ENCODE data around the gene E2F2.

The E2F2 gene

GRCh38 chr1:23530747-23531561 lies at the start of gene E2F2:
TSS of gene E2F2 (minus strand) at chr1:23531233. CDS start at chr1:23530793, 440 bp downstream.
- peak; percentile 55 to 60 for DNase-seq (ENCODE audit: low read depth in 2 of 2)

DNA sequence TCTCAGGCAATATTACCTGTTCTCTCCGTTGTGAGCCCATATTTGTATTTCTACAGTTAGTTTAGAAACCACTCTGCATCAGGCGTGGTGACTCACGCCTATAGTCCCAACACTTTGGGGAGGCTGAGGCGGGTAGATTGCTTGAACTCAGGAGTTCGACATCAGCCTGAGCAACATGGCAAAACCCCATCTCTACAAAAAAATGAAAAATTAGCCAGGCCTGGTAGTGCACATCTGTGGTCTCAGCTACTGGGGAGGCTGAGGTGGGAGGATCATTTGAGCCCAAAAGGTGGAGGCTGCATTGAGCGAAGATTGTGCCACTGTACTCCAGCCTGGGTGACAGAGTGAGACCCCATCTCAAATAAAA lies 47.9 kb upstream of the E2F2 start:
- DNase-seq (ENCODE audit: low read depth in 2 of 2) = no peak

GRCh38 chr1:23578311-23578996 lies 47.4 kb upstream of the E2F2 start:
- DNase-seq (ENCODE audit: low read depth in 2 of 2) = no peak

- DNase-seq (ENCODE audit: low read depth in 2 of 2) = no peak
Observed at GRCh38 chr1:23577056-23578004, 46.3 kb upstream of the E2F2 start.

DNA sequence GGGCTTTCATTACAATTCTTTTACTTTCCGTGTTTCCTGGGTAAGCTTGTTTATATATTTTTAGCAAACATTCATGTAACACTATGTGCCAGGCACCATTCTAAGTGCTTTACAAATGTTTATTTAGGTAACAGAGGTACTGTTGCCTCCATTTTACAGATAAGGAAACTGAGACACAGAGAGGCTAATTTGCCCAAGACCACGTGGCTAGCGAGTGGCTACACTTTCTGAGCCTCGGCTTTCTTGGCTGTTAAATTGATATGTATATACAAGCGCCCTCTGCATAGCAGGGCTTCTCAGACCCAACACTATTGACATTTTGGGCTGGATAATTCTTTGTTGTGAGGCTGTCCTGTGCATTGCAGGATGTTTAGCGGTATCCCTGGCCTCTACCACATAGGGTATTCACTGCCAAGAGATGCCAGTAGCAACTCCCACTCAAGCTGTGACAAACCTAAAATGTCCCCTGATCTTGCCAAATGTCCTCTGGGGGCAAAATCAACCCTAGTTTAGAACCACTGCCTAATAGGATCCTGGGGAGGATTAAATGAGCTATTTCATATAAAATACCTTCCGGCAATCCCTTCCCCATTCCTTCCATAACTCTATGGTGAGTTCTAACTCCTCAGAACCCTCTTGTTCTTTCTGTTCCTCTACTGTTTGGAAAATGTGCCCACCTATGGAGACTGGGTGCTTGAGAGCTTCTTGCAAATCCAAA lies 45.5 kb upstream of the E2F2 start:
- DNase-seq (ENCODE audit: low read depth in 2 of 2) = no peak

DNA sequence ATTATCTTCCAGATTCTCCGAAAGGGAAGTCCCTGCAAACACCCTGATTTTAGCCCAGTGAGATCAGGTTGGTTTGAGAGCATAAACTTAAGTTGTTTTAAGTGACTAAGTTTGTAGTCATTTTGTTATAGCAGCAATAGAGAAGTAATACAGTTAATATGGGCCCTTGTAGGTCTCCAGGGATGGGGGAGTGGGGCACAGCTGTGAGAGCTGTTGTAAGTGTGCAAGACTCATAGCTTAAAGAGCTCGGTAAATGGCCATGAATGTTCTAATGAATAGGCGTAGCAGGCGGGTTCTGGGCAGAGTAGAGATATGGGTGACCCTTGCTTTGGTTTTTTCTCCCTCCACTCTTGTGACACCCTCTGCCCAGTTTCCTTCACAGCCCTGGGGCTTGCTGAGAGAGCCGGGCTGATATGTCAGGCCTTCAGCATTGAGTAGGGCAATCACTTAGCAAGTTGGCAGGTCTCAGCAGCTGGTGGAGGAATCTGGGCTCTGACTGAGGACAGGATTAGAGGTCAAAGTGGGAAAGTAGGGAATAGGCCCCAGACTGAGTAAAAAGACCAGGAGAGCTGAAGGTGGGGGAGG lies 44.3 kb upstream of the E2F2 start:
- no peak for DNase-seq (ENCODE audit: low read depth in 2 of 2)

GRCh38 chr1:23574265-23574754 lies 43.3 kb upstream of the E2F2 start:
- no peak for DNase-seq (ENCODE audit: low read depth in 2 of 2)

DNA sequence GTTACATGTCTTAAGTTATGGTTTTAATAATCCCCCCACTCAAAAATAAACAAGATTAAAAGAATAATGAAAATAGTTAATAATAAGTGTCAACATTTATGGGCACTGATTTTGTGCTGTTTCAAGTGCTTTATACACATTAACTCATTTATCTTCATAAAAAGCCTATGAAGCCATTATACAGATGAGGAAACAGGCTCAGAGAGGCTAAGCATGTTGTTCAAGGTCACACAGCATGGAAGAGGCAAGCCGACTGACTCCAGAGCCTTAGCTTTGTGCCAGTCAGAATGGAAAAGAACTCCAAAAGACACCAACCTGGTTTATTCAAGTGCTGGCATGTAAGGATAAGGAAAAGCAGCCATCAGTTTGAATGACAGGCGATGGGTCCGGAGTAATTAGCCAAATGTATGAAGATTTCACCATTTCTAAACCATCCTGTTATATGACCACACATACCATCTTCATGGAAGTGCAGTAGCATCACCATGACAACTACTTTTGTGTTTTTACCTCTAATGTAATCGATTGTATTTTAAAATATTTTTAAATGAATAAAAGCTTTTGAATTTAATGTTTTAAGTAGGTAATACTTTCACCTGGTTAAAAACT lies 42.6 kb upstream of the E2F2 start:
- DNase-seq (ENCODE audit: low read depth in 2 of 2) = no peak

DNA sequence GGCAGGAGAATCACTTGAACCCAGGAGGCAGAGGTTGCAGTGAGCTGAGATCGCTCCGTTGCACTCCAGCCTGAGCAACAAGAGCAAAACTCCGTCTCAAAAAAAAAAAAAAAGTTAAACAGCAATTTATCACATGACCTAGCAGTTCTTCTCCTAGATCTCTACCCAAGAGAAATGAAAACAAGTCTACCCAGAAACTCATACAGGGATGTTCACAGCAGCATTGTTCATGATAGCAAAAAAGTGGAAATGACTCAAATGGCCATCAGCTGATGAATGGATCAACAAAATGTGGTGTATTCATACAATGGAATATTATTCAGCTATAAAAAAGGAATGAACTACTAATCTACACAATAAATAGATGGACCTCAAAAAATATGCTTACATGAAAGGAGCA lies 40.4 kb upstream of the E2F2 start:
- no peak for DNase-seq (ENCODE audit: low read depth in 2 of 2)

DNA sequence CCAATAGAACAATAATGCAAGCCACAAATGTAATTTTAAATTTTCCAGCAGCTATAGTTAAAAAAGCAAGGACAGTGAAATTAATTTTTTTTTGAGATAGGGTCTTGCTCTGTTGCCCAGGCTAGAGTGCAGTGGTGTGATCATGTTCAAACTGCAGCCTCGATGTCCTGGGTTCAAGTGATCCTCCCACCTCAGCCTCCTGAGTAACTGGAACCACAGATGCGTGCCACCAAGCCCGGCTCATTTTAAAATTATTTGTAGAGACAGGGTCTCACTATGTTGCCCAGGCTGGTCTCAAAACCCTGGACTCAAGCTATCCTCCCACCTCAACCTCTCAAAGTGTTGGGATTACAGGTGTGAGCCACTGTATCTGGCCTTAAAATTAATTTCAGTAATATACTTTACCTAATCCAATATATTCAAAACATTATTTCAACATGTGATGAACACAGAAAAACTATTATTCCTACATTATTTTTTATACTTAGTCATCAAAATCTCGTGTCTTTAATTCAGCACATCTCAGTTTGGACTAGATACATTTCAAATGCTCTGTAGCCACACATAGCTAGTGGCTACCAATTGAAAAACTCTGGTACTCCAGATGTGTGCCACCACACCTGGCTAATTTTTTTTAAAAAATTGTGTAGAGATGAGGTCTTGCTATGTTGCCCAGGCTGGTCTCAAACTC lies 39.1 kb upstream of the E2F2 start:
- DNase-seq (ENCODE audit: low read depth in 2 of 2) = no peak

DNA sequence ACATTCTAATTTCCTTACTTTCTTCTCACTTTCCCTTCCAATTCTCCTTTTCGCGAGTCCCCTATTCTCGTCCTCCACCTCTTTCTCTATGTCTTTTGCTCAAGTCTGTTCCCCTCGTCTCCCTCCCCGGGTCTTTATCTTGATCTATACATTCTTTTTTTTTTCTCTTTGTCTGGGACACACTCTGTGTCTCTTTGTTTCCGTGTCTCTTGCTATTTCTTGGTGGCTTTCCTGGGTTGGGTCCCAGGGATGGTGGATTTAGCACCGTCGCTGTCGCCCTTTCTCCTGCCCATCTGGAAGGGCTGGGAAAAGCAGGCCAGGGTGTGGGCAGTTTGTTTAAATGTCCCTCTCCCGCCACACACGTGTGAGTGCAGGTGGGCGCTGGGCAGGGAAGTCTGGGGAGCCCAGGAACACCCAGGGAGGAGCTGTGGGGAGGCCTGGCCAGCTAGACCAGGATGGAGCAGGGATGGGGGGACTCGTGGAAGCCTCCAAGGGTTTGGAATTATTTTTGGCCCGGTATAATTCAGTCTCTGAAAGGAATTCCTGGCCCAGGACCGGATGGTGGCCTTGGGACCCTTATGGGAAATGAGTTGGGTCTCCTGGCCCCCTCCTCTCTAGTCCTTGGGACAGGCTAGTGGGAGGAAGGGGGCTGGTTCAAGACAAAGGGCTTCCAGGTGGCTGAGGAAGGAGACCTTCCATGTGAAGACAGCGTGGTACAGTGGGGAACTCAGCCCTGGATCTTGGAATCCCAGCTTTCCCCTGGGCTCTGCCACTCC lies 37.8 kb upstream of the E2F2 start:
- no peak for DNase-seq (ENCODE audit: low read depth in 2 of 2)

- DNase-seq (ENCODE audit: low read depth in 2 of 2) = no peak
Observed at GRCh38 chr1:23567996-23568607, 37.1 kb upstream of the E2F2 start.

DNA sequence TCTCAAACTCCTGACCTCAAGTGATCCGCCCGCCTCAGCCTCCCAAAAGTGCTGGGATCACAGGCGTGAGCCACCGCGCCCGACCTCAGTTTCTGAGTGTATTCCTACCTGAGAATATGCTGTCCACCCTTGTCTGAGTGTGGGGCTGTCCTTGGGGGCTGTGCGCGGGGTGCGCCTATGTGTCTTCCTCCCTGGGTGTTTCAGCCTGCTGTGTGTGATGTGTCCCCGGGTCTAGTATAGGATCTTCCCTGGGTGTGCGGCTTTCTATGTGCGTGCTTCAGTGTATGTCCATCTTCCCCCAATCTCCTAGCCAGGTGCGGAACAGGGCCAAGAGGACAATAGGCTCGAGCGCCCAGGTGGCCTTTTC lies 36.6 kb upstream of the E2F2 start:
- no peak for DNase-seq (ENCODE audit: low read depth in 2 of 2)

DNA sequence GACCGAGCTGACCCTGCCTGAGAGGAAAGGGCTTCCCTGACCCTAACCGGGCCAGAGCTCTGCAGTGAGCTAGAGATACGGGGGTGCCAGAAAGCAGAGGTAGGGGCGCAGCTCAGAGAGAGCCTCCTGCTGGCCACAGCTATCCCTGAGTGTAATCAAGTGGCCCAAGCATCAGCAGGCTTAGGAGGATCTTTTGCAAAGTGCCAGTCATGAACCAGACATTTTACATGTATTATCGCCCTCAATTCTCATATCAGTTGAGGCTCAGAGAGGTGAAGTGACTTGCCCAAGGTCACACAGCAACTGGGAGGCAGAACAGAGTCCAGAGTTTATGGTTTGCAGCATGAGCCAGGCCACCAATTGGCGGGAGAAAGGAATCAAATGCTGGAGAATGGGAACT lies 35.3 kb upstream of the E2F2 start:
- DNase-seq (ENCODE audit: low read depth in 2 of 2) = no peak

GRCh38 chr1:23565776-23566175 lies 34.7 kb upstream of the E2F2 start:
- no peak for DNase-seq (ENCODE audit: low read depth in 2 of 2)

DNA sequence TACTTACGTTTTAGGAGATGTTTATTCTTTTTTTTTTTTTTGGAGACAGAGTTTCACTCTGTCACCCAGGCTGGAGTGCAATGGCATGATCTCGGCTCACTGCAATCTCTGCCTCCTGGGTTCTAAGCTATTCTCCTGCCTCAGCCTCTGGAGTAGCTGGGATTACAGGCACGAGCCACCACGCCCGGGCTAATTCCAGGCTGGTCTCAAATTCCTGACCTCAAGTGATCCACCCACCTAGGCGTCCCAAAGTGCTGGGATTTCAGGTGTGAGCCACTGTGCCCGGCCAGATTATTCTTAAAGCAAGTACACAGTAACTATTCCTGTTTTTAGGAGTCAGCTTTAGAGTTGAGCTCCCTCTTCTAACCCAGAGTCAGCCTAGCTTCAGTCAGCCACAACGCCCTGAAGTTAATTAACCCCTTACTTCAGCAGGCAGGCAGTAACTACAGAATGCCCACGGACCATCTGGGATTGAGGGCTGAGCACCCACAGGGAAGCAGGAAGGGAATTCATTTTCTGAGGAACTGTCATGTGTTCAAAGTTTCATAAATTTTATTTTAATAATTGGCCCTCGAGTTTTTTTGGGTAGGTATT lies 33.6 kb upstream of the E2F2 start:
- no peak for DNase-seq (ENCODE audit: low read depth in 2 of 2)

- DNase-seq (ENCODE audit: low read depth in 2 of 2) = no peak
Observed at GRCh38 chr1:23563755-23564374, 32.8 kb upstream of the E2F2 start.

DNA sequence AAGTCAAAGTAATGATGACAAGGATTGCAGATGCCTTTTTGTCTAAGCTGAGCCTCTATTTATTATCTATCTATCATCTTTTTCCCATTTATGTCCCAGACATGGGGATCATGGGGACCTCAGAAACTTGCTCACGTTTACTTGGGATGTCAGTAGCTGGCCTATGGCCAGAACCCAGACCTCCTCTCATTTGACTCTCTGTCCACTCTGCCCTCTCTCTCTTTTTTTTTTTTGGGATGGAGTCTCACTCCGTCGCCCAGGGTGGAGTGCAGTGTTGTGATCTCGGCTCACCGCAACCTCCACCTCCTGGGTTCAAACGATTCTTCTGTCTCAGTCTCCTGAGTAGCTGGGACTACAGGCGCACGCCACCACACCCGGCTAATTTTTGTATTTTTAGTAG lies 32.0 kb upstream of the E2F2 start:
- DNase-seq (ENCODE audit: low read depth in 2 of 2) = no peak

Data from activated CD8-positive, alpha-beta memory T cell treated with anti-CD3 and anti-CD28 coated beads for 4 hours (primary cell).